H1 (cell line): Measurements from ENCODE around the gene EPHA2. TPM values are rescaled to one million over a fixed set of nuclear protein-coding genes. Genes with fewer than 3 reads are reported as not detected.

Source experiments
- CTCF ChIP-seq, 3 experiments: IDR thresholded peaks; 1 replicate in 2 of 3; 2 replicates in 1 of 3; pipeline versions ENCODE4 v1.5.1 to v1.6.1; 2011; ENCODE audit warnings: low read length in 3 of 3, mild to moderate bottlenecking in 3 of 3, inconsistent platforms in 2 of 3, low read depth in 1 of 3, moderate library complexity in 1 of 3; ENCODE audit not compliant: insufficient read depth in 1 of 3; ENCODE audit errors: control extremely low read depth in 1 of 3
- EZH2 ChIP-seq: fragments of 200-600 bp; sonication (generic); IDR thresholded peaks from 2 replicates; pipeline ENCODE4 v1.7.1; 2012; ENCODE audit warnings: low read depth, mild to moderate bottlenecking, moderate library complexity, low read length, inconsistent platforms; ENCODE audit not compliant: severe bottlenecking
- SIN3A ChIP-seq, 2 experiments: IDR thresholded peaks in 1 of 2; conservative IDR thresholded peaks in 1 of 2; 2 replicates each; pipeline ENCODE4 v1.6.1; 2011 to 2012; ENCODE audit warnings: low read length in 2 of 2, improper control_type of control experiment in 1 of 2, low read depth in 1 of 2, mild to moderate bottlenecking in 1 of 2
- polyA plus RNA-seq, 7 experiments: library from polyadenylated mRNA; depleted of rRNA in 3 of 7; stranded (reverse) in 5 of 7; unstranded in 2 of 7; fragments of >200 nt in 5 of 7; fragments of 200-250 nt in 2 of 7; gene quantifications; 1 replicate in 5 of 7; 2 replicates in 1 of 7; 4 replicates in 1 of 7; pipeline versions ENCODE4 v1.2.1 to v1.2.3, GENCODE V29; 2011 to 2013; ENCODE audit warnings: missing spikeins in 2 of 7, mixed read lengths in 2 of 7
- total RNA-seq: library from RNA; stranded (reverse); fragmentation: NEBNext Ultra II Directional; extraction: Animal tissue kit (Norgen Biotek cat#: 25700); gene quantifications from 2 replicates; pipeline ENCODE4 v1.2.1, GENCODE V29; 2021

Gene EPHA2
- total and polyA plus RNA-seq, 2 of the 8 experiments (the other 6 are each of a cell fraction or from before 2014, with no cell fraction given): 26.8 to 33.6 TPM

GRCh38 chr1:16092097-16092922, 63.6 kb downstream of the EPHA2 start (continued):
- no peak for TF ChIP-seq CTCF (IDR thresholded peaks at IDR 0.05; ENCODE audit: control extremely low read depth in 1 of 3, insufficient read depth in 1 of 3, low read depth in 1 of 3, low read length in 3 of 3)
- no peak for TF ChIP-seq SIN3A (conservative IDR thresholded peaks at IDR 0.05 in 1 of 2, IDR thresholded peaks at IDR 0.05 in 1 of 2; ENCODE audit: low read depth in 1 of 2, low read length in 2 of 2)
- TF ChIP-seq EZH2: no peak
